ENCODE data around the gene KRTAP20-2.

GRCh38 chr21:30652891-30653290, 17.9 kb downstream of the KRTAP20-2 start:
- TF ChIP-seq CTCF (IDR thresholded peaks at IDR 0.05; ENCODE audit: poor library complexity) (no peak), EZH2 (IDR thresholded peaks at IDR 0.05; ENCODE audit: borderline replicate concordance) (no peak), EZH2phosphoT487 (IDR thresholded peaks at IDR 0.05; ENCODE audit: low read depth, severe bottlenecking, unreplicated experiment) (no peak)
